ENCODE measurements around the gene CACNA1D. TPM values are rescaled to one million over a fixed set of nuclear protein-coding genes. Genes with fewer than 3 reads are reported as not detected.

CACNA1D gene
- total RNA-seq: 0.14 TPM in 1 of 2 replicates, not detected in the other

GRCh38 chr3:53493963-53494791, at the start of gene CACNA1D:
TSS of gene CACNA1D (plus strand) at chr3:53494611. CDS start at chr3:53495167, 556 bp downstream.

GRCh38 chr3:53846134-53846850, 351.9 kb downstream of the CACNA1D start, which contains the start of the genes CHDH and IL17RB:
TSS of gene CHDH (minus strand) at chr3:53846419. CDS start at chr3:53824008, 22,411 bp downstream.
TSS of gene IL17RB (plus strand) at chr3:53846568. CDS start at chr3:53846589, 21 bp downstream.

Other genes starting within 250 kb of the CACNA1D start
- gene TKT, start 238.6 kb upstream of the CACNA1D start, total RNA-seq: 553 and 737 TPM in 2 replicates
- 6.5 and 9.5 TPM in 2 replicates for gene DCP1A, start 147.1 kb upstream of the CACNA1D start, total RNA-seq

Data from airway epithelial cell (primary cell).